Kidney capillary endothelial cell (primary cell): ENCODE measurements around the gene ANGPT4.
"Not testable (repeated sequence)": the region's sequence is repeated elsewhere in the genome, so short reads cannot be mapped to it uniquely, and the experiment has no call there.

Source experiments
- DNase-seq: peaks from one replicate; pipeline ENCODE4 v3.0.0-alpha.2; 2018; ENCODE audit warnings: low spot score

The ANGPT4 gene

GRCh38 chr20:906001-906520 lies 10.1 kb downstream of the ANGPT4 start:
- no peak for DNase-seq

GRCh38 chr20:905396-905961 lies 10.7 kb downstream of the ANGPT4 start:
- DNase-seq, result no peak

- DNase-seq, result no peak
Observed at GRCh38 chr20:904039-904545, 12.0 kb downstream of the ANGPT4 start.

GRCh38 chr20:897436-897835 lies 18.7 kb downstream of the ANGPT4 start:
- not testable (repeated sequence) for DNase-seq

GRCh38 chr20:896501-897025 lies 19.6 kb downstream of the ANGPT4 start:
- no peak for DNase-seq

GRCh38 chr20:892371-892770 lies 23.8 kb downstream of the ANGPT4 start:
- not testable (repeated sequence) for DNase-seq

GRCh38 chr20:891706-892080 lies 24.4 kb downstream of the ANGPT4 start:
- DNase-seq, result no peak

GRCh38 chr20:891058-891705 lies 25.0 kb downstream of the ANGPT4 start:
- no peak for DNase-seq

GRCh38 chr20:890666-891057 lies 25.5 kb downstream of the ANGPT4 start:
- no peak for DNase-seq

- no peak for DNase-seq
Observed at GRCh38 chr20:889932-890463, 26.1 kb downstream of the ANGPT4 start.

- no peak for DNase-seq
Observed at GRCh38 chr20:889106-889505, 27.0 kb downstream of the ANGPT4 start.

- no peak for DNase-seq
Observed at GRCh38 chr20:888057-888456, 28.1 kb downstream of the ANGPT4 start.

- no peak for DNase-seq
Observed at GRCh38 chr20:887137-887536, 29.0 kb downstream of the ANGPT4 start.

GRCh38 chr20:884983-885952 lies 30.9 kb downstream of the ANGPT4 start:
- DNase-seq, result peak; percentile 21

GRCh38 chr20:881783-882144 lies 34.4 kb downstream of the ANGPT4 start:
- DNase-seq, result no peak

GRCh38 chr20:881051-881782 lies 34.9 kb downstream of the ANGPT4 start:
- DNase-seq, result peak; percentile 52

GRCh38 chr20:879626-880025 lies 36.5 kb downstream of the ANGPT4 start:
- no peak for DNase-seq

- peak; percentile 15 for DNase-seq
Observed at GRCh38 chr20:878511-879307, 37.4 kb downstream of the ANGPT4 start.

GRCh38 chr20:877814-878213 lies 38.3 kb downstream of the ANGPT4 start:
- DNase-seq, result no peak

GRCh38 chr20:875115-875514 lies 41.0 kb downstream of the ANGPT4 start:
- no peak for DNase-seq
